GM23248 (cell line): ENCODE measurements around the gene PHRF1.

Experiments used
- EZH2 ChIP-seq: fragments of 200-600 bp; sonication (generic); IDR thresholded peaks from 2 replicates; pipeline ENCODE4 v1.6.1; 2018; ENCODE audit warnings: antibody characterized with exemption, mild to moderate bottlenecking; ENCODE audit not compliant: insufficient read depth, poor library complexity, severe bottlenecking
- EZH2phosphoT487 ChIP-seq: fragments of 200-600 bp; sonication (generic); IDR thresholded peaks from 2 replicates; pipeline ENCODE4 v1.6.1; 2018; ENCODE audit warnings: antibody characterized with exemption, moderate library complexity, mild to moderate bottlenecking, low read depth; ENCODE audit not compliant: insufficient read depth

GRCh38 chr11:533586-534395 is 42.5 kb upstream of the PHRF1 start:
- TF ChIP-seq EZH2phosphoT487 (no peak), EZH2 (no peak)
